ENCODE results near the gene SSC5D.

The SSC5D gene

GRCh38 chr19:55497763-55498162 lies 9.5 kb downstream of the SSC5D start:
- no peaks in the 10 kb centered on the region for H3F3A ChIP-seq (ENCODE audit: low read depth)
- H3K4me3 ChIP-seq (ENCODE audit: low read length, poor library complexity, severe bottlenecking), result no peak overlapping the region
- no peaks in the 10 kb centered on the region for H3K27me3 ChIP-seq (ENCODE audit: insufficient read depth, low read length, poor library complexity, severe bottlenecking)
- no peak overlapping the region for H2AFZ ChIP-seq (ENCODE audit: low read length)
- no peaks in the 10 kb centered on the region for H4K20me1 ChIP-seq (ENCODE audit: insufficient read depth, low read length, poor library complexity, severe bottlenecking)
- H3K9me3 ChIP-seq (ENCODE audit: insufficient read depth, low read depth, low read length), result no peaks in the 10 kb centered on the region
- H3K79me2 ChIP-seq (ENCODE audit: insufficient read depth, low read length), result peaks cover 19% of the 10 kb centered on the region; the same call in 1 of the 2 replicates
- no peak for TF ChIP-seq CTCF (conservative IDR thresholded peaks at IDR 0.05; ENCODE audit: low read length)
- no peak for TF ChIP-seq EZH2phosphoT487 (IDR thresholded peaks at IDR 0.05; ENCODE audit: borderline replicate concordance)
- no peaks in the 10 kb centered on the region for H3K36me3 ChIP-seq (ENCODE audit: insufficient read depth, low read length)
- peaks cover 18% of the 10 kb centered on the region for H3K4me1 ChIP-seq (ENCODE audit: insufficient read depth, low read length, poor library complexity, severe bottlenecking)
- no peak overlapping the region for H3K4me2 ChIP-seq (ENCODE audit: low read depth, low read length, poor library complexity, severe bottlenecking)
- no peak overlapping the region for H3K9ac ChIP-seq (ENCODE audit: low read depth, low read length, poor library complexity, severe bottlenecking)
- H3K9me2 ChIP-seq (replicated peaks; ENCODE audit: low read depth, low read length), result no peaks in the 10 kb centered on the region

GRCh38 chr19:55498246-55498840 lies 10.1 kb downstream of the SSC5D start:
- TF ChIP-seq CTCF (conservative IDR thresholded peaks at IDR 0.05; ENCODE audit: low read length), result no peak
- no peak for TF ChIP-seq EZH2phosphoT487 (IDR thresholded peaks at IDR 0.05; ENCODE audit: borderline replicate concordance)
- H3K36me3 ChIP-seq (ENCODE audit: insufficient read depth, low read length), result no peaks in the 10 kb centered on the region

GRCh38 chr19:55500368-55500952 lies 12.2 kb downstream of the SSC5D start:
- Histone ChIP-seq H4K20me1 (ENCODE audit: insufficient read depth, low read length, poor library complexity, severe bottlenecking) (no peaks in the 10 kb centered on the region), H3K9me3 (ENCODE audit: insufficient read depth, low read depth, low read length) (no peaks in the 10 kb centered on the region), H3K4me2 (ENCODE audit: low read depth, low read length, poor library complexity, severe bottlenecking) (peak overlapping the region; percentile 57), H3K36me3 (ENCODE audit: insufficient read depth, low read length) (no peaks in the 10 kb centered on the region), H3K4me1 (ENCODE audit: insufficient read depth, low read length, poor library complexity, severe bottlenecking) (peaks cover 25% of the 10 kb centered on the region), H2AFZ (ENCODE audit: low read length) (no peak overlapping the region), H3K9me2 (replicated peaks; ENCODE audit: low read depth, low read length) (no peaks in the 10 kb centered on the region), H3K9ac (ENCODE audit: low read depth, low read length, poor library complexity, severe bottlenecking) (no peak overlapping the region), H3F3A (ENCODE audit: low read depth) (no peaks in the 10 kb centered on the region), H3K79me2 (ENCODE audit: insufficient read depth, low read length) (peaks cover 25% of the 10 kb centered on the region), H3K4me3 (ENCODE audit: low read length, poor library complexity, severe bottlenecking) (no peak overlapping the region), H3K27me3 (ENCODE audit: insufficient read depth, low read length, poor library complexity, severe bottlenecking) (no peaks in the 10 kb centered on the region)
- TF ChIP-seq CTCF (conservative IDR thresholded peaks at IDR 0.05; ENCODE audit: low read length) (no peak), EZH2phosphoT487 (IDR thresholded peaks at IDR 0.05; ENCODE audit: borderline replicate concordance) (no peak)

More at GRCh38 chr19:55498246-55498840, 10.1 kb downstream of the SSC5D start:
- Histone ChIP-seq H3K9me3 (ENCODE audit: insufficient read depth, low read depth, low read length) (no peaks in the 10 kb centered on the region), H4K20me1 (ENCODE audit: insufficient read depth, low read length, poor library complexity, severe bottlenecking) (no peaks in the 10 kb centered on the region), H3F3A (ENCODE audit: low read depth) (no peaks in the 10 kb centered on the region), H3K4me1 (ENCODE audit: insufficient read depth, low read length, poor library complexity, severe bottlenecking) (peaks cover 22% of the 10 kb centered on the region), H3K4me2 (ENCODE audit: low read depth, low read length, poor library complexity, severe bottlenecking) (no peak overlapping the region), H3K9me2 (replicated peaks; ENCODE audit: low read depth, low read length) (no peaks in the 10 kb centered on the region), H3K4me3 (ENCODE audit: low read length, poor library complexity, severe bottlenecking) (no peak overlapping the region), H3K27me3 (ENCODE audit: insufficient read depth, low read length, poor library complexity, severe bottlenecking) (no peaks in the 10 kb centered on the region), H3K79me2 (ENCODE audit: insufficient read depth, low read length) (peaks cover 24% of the 10 kb centered on the region), H3K9ac (ENCODE audit: low read depth, low read length, poor library complexity, severe bottlenecking) (no peak overlapping the region), H2AFZ (ENCODE audit: low read length) (no peak overlapping the region)

Data from Loucy (cell line).